GM23338 (cell line): ENCODE data around the gene CHCHD3. TPM values are rescaled to one million over a fixed set of nuclear protein-coding genes. Genes with fewer than 3 reads are reported as not detected.

Experiments used
- ATAC-seq: fragments of 200-7000 bp; cut with Tn5 transposase; 3 replicates; pipeline ENCODE4 v1.9.1; 2020
- DNase-seq: peaks from one replicate; pipeline ENCODE4 v3.0.0-alpha.2; 2015; ENCODE audit warnings: low spot score
- H2AFZ ChIP-seq: fragments of 200-600 bp; sonication (generic); 2 replicates; pipeline ENCODE4 v1.8.0; 2016; ENCODE audit warnings: antibody characterized with exemption, mild to moderate bottlenecking, moderate library complexity
- H3F3A ChIP-seq: fragments of 200-600 bp; sonication (generic); replicated peaks from 2 replicates; pipeline ENCODE4 v1.8.0; 2017; ENCODE audit warnings: antibody characterized with exemption, mixed run types, low read depth
- H3K27ac ChIP-seq: fragments of 200-600 bp; sonication (generic); 2 replicates; pipeline ENCODE4 v1.6.1; 2016; ENCODE audit warnings: low read depth
- H3K27me3 ChIP-seq: fragments of 200-600 bp; sonication (generic); 2 replicates; pipeline ENCODE4 v1.8.0; 2016; ENCODE audit warnings: mild to moderate bottlenecking, mixed run types, moderate library complexity; ENCODE audit not compliant: insufficient read depth
- H3K36me3 ChIP-seq: fragments of 200-600 bp; sonication (generic); 2 replicates; pipeline ENCODE4 v1.8.0; 2016; ENCODE audit warnings: mild to moderate bottlenecking; ENCODE audit not compliant: insufficient read depth
- H3K4me1 ChIP-seq: fragments of 200-600 bp; sonication (generic); 2 replicates; pipeline ENCODE4 v1.8.0; 2016; ENCODE audit warnings: mild to moderate bottlenecking, moderate library complexity; ENCODE audit not compliant: insufficient read depth
- H3K4me2 ChIP-seq: fragments of 200-600 bp; sonication (generic); 2 replicates; pipeline ENCODE4 v1.7.1; 2017; ENCODE audit warnings: mixed run types
- H3K4me3 ChIP-seq: fragments of 200-600 bp; sonication (generic); 2 replicates; pipeline ENCODE4 v1.6.1; 2016; ENCODE audit warnings: mixed run types
- H3K79me2 ChIP-seq: fragments of 200-600 bp; sonication (generic); replicated peaks from 2 replicates; pipeline ENCODE4 v1.8.0; 2017; ENCODE audit warnings: mild to moderate bottlenecking; ENCODE audit not compliant: insufficient read depth
- H3K9me2 ChIP-seq: fragments of 200-600 bp; sonication (generic); 2 replicates; pipeline ENCODE4 v1.8.0; 2017; ENCODE audit not compliant: insufficient read depth
- H4K20me1 ChIP-seq: fragments of 200-600 bp; sonication (generic); replicated peaks from 2 replicates; pipeline ENCODE4 v1.8.0; 2017; ENCODE audit warnings: mild to moderate bottlenecking; ENCODE audit not compliant: insufficient read depth
- H3K27ac Mint-ChIP-seq: 2 replicates; pipeline ENCODE4 v1.8.0; 2020; ENCODE audit warnings: inconsistent platforms, mild to moderate bottlenecking, moderate library complexity, mixed read lengths
- H3K27me3 Mint-ChIP-seq: 3 replicates; pipeline ENCODE4 v1.8.0; 2022; ENCODE audit warnings: low read depth, mild to moderate bottlenecking, moderate library complexity, mixed read lengths, inconsistent platforms; ENCODE audit not compliant: insufficient read depth, poor library complexity
- H3K36me3 Mint-ChIP-seq: 3 replicates; pipeline ENCODE4 v1.8.0; 2021; ENCODE audit warnings: low read depth, mild to moderate bottlenecking, inconsistent platforms, moderate library complexity, mixed read lengths
- H3K4me1 Mint-ChIP-seq: 3 replicates; pipeline ENCODE4 v1.8.0; 2020; ENCODE audit warnings: mild to moderate bottlenecking, inconsistent platforms, mixed read lengths
- H3K4me3 Mint-ChIP-seq: 3 replicates; pipeline ENCODE4 v1.8.0; 2021; ENCODE audit warnings: moderate library complexity, mild to moderate bottlenecking, inconsistent platforms, mixed read lengths
- H3K9me3 Mint-ChIP-seq: 3 replicates; pipeline ENCODE4 v1.8.0; 2020; ENCODE audit warnings: moderate library complexity, mild to moderate bottlenecking, inconsistent platforms, mixed read lengths
- CREB1 ChIP-seq: fragments of 250-450 bp; sonication (Bioruptor Pico); IDR thresholded peaks from 2 replicates; pipeline ENCODE4 v1.5.0; 2020; ENCODE audit warnings: low read depth, mild to moderate bottlenecking, moderate library complexity
- JUNB ChIP-seq: IDR thresholded peaks from one replicate; pipeline ENCODE4 v1.6.1; 2016; ENCODE audit warnings: antibody characterized with exemption; ENCODE audit not compliant: unreplicated experiment
- NANOG ChIP-seq: IDR thresholded peaks from 2 replicates; pipeline ENCODE4 v1.6.1; 2016; ENCODE audit warnings: antibody characterized with exemption, borderline replicate concordance
- POLR2AphosphoS5 ChIP-seq: IDR thresholded peaks from 2 replicates; pipeline ENCODE4 v1.6.1; 2016; ENCODE audit warnings: antibody characterized with exemption, low read depth
- STAT1 ChIP-seq: IDR thresholded peaks from one replicate; pipeline ENCODE4 v1.6.1; 2016; ENCODE audit warnings: antibody characterized with exemption; ENCODE audit not compliant: unreplicated experiment
- ZNF114 ChIP-seq: fragments of 250-450 bp; sonication (Bioruptor Pico); IDR thresholded peaks from 2 replicates; pipeline ENCODE4 v1.5.0; 2020; ENCODE audit warnings: mild to moderate bottlenecking, moderate library complexity
- ZNF331 ChIP-seq: fragments of 250-450 bp; sonication (Bioruptor Pico); IDR thresholded peaks from 2 replicates; pipeline ENCODE4 v1.5.0; 2020; ENCODE audit warnings: low read depth, mild to moderate bottlenecking, moderate library complexity
- polyA plus RNA-seq: library from polyadenylated mRNA; unstranded; fragments of >200 nt; fragmentation: Nextera tagmentation; extraction: Ambion mirVana; gene quantifications from 2 replicates; pipeline ENCODE4 v1.2.1, GENCODE V29; 2016
- total RNA-seq: library from RNA; depleted of rRNA; stranded (reverse); fragments of >200 nt; shearing (Covaris generic); gene quantifications from 2 replicates; pipeline ENCODE4 v1.2.3, GENCODE V29; 2014
- TF ChIP-seq, protein P1 (sequence below), 2 experiments: fragments of 200-600 bp in 1 of 2; sonication (generic) in 1 of 2; conservative IDR thresholded peaks; 2 replicates each; pipeline versions ENCODE4 v1.5.1 to v1.6.1; 2016 to 2017; ENCODE audit warnings: antibody characterized with exemption in 2 of 2, low read depth in 2 of 2, mild to moderate bottlenecking in 2 of 2, moderate library complexity in 1 of 2
- TF ChIP-seq, protein P2 (sequence below): IDR thresholded peaks from 2 replicates; pipeline ENCODE4 v1.6.1; 2016; ENCODE audit warnings: antibody characterized with exemption
- TF ChIP-seq, protein P3 (sequence below): IDR thresholded peaks from one replicate; pipeline ENCODE4 v1.6.1; 2018; ENCODE audit warnings: antibody characterized with exemption; ENCODE audit not compliant: unreplicated experiment

CHCHD3 gene
- total and polyA plus RNA-seq, 2 experiments from 2014 or later: 107 to 131 TPM

DNA sequence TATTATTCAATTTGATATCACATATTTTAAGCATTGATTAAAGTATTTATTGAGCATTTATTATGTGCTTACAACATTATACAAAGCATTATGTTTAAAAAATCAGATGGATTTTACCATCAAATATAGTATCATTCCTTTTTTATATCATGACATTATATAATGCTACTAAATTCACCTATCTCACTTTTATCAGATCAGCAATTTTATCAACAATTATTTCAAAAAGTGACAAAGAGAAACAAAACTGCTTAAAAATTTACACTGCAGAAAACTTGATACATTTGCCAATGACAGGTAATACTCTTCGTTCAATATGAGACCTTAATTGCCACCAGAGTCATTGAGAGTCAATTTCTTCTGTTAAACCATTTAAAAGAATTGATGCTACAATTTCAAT, 82.0 kb downstream of the CHCHD3 start:
- peaks cover 62% of the 10 kb centered on the region for H3K4me1 ChIP-seq
- Mint-ChIP-seq H3K36me3 (no peaks in the 10 kb centered on the region), H3K4me3 (no peak overlapping the region), H3K4me1 (peaks cover 58% of the 10 kb centered on the region), H3K9me3 (no peaks in the 10 kb centered on the region), H3K27me3 (peaks cover 2% of the 10 kb centered on the region), H3K27ac (no peak overlapping the region)
- no peak overlapping the region for H3K4me3 ChIP-seq
- H3K27ac ChIP-seq: no peak overlapping the region
- ATAC-seq (no peak), DNase-seq (no peak)
- H3K27me3 ChIP-seq: no peaks in the 10 kb centered on the region
- no peak overlapping the region for H2AFZ ChIP-seq
- H4K20me1 ChIP-seq: peaks cover 4% of the 10 kb centered on the region; the same call in 1 of the 2 replicates
- no peaks in the 10 kb centered on the region for H3K36me3 ChIP-seq
- no peaks in the 10 kb centered on the region for H3F3A ChIP-seq
- H3K79me2 ChIP-seq: peaks cover 91% of the 10 kb centered on the region
- TF ChIP-seq, protein P1, sequence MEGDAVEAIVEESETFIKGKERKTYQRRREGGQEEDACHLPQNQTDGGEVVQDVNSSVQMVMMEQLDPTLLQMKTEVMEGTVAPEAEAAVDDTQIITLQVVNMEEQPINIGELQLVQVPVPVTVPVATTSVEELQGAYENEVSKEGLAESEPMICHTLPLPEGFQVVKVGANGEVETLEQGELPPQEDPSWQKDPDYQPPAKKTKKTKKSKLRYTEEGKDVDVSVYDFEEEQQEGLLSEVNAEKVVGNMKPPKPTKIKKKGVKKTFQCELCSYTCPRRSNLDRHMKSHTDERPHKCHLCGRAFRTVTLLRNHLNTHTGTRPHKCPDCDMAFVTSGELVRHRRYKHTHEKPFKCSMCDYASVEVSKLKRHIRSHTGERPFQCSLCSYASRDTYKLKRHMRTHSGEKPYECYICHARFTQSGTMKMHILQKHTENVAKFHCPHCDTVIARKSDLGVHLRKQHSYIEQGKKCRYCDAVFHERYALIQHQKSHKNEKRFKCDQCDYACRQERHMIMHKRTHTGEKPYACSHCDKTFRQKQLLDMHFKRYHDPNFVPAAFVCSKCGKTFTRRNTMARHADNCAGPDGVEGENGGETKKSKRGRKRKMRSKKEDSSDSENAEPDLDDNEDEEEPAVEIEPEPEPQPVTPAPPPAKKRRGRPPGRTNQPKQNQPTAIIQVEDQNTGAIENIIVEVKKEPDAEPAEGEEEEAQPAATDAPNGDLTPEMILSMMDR (conservative IDR thresholded peaks at IDR 0.05; ENCODE audit: low read depth in 2 of 2): no peak
- no peak for TF ChIP-seq POLR2AphosphoS5
- TF ChIP-seq STAT1: no peak
- TF ChIP-seq NANOG: no peak
- no peak for TF ChIP-seq JUNB
- no peaks in the 10 kb centered on the region for H3K9me2 ChIP-seq
- no peak overlapping the region for H3K4me2 ChIP-seq

DNA sequence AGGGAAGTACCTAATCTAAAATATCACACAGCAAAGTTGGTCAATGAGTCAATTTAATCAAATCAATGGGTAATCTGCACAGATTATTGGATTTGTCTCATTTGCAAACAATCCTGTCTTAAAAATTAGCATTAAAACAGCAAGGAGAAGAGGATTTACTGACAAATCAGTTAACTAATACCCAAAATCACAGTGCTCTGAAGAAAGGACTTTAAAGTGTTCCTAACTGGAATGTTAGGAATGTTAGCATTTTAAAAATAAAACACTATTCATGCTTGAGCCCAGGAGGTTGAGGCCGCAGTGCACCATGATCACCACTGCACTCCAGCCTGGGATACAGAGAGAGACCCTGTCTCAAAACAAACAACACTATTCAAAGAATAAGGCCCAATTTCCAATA, 83.1 kb downstream of the CHCHD3 start:
- H3K9me2 ChIP-seq: no peaks in the 10 kb centered on the region
- H3K4me1 Mint-ChIP-seq: peaks cover 65% of the 10 kb centered on the region
- H4K20me1 ChIP-seq: peaks cover 12% of the 10 kb centered on the region
- H3K36me3 ChIP-seq: no peaks in the 10 kb centered on the region
- H3K27ac Mint-ChIP-seq: peak overlapping the region; percentile 74
- peak overlapping the region; percentile 52 for H3K4me2 ChIP-seq
- H2AFZ ChIP-seq: no peak overlapping the region
- ATAC-seq (peak; percentile 85), DNase-seq (peak; percentile 78)
- H3K79me2 ChIP-seq: peaks cover 91% of the 10 kb centered on the region
- H3K27ac ChIP-seq: peak overlapping the region; percentile 26; the same call in 1 of the 2 replicates
- H3K4me3 Mint-ChIP-seq: peak overlapping the region; percentile 36; the same call in 2 of the 3 replicates
- TF ChIP-seq ZNF331: no peak
- TF ChIP-seq, protein P2, sequence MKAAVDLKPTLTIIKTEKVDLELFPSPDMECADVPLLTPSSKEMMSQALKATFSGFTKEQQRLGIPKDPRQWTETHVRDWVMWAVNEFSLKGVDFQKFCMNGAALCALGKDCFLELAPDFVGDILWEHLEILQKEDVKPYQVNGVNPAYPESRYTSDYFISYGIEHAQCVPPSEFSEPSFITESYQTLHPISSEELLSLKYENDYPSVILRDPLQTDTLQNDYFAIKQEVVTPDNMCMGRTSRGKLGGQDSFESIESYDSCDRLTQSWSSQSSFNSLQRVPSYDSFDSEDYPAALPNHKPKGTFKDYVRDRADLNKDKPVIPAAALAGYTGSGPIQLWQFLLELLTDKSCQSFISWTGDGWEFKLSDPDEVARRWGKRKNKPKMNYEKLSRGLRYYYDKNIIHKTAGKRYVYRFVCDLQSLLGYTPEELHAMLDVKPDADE: no peak
- no peak for TF ChIP-seq NANOG
- TF ChIP-seq ZNF114 (CRISPR knock-in tag): no peak
- H3K4me3 ChIP-seq: no peak overlapping the region
- H3K4me1 ChIP-seq: peaks cover 66% of the 10 kb centered on the region
- H3F3A ChIP-seq: no peaks in the 10 kb centered on the region
- no peaks in the 10 kb centered on the region for H3K9me3 Mint-ChIP-seq
- peaks cover 2% of the 10 kb centered on the region for H3K27me3 Mint-ChIP-seq
- H3K27me3 ChIP-seq: no peaks in the 10 kb centered on the region
- H3K36me3 Mint-ChIP-seq: no peaks in the 10 kb centered on the region

DNA sequence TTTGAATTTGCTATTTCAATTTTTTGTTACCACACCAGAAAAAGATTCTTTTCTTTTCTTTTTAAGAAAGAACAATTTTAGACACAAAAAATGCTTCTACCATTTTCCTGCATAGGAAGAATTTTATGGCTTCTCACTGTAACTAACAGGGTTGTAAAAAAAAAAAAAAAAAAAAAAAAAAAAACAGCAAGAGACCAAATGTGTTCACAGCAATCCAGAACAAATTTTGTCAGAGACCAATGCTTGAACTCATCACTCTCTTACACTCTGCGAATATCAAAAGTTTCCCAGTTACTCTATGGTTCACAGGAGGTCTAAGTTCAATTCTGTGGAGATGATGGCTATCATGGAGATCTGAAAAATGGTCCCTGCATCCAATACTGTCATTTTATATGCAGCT, 84.4 kb downstream of the CHCHD3 start:
- no peaks in the 10 kb centered on the region for H3K36me3 Mint-ChIP-seq

More for the DNA sequence above, 84.4 kb downstream of the CHCHD3 start:
- 0 out of 2 replicates have a peak overlapping the region, but pooled peaks have one; percentile 28 for H3K4me2 ChIP-seq
- Mint-ChIP-seq H3K4me1 (peaks cover 70% of the 10 kb centered on the region), H3K27me3 (peaks cover 2% of the 10 kb centered on the region), H3K27ac (no peak overlapping the region), H3K9me3 (no peaks in the 10 kb centered on the region), H3K4me3 (no peak overlapping the region)
- no peak for DNase-seq
- H3K27me3 ChIP-seq: no peaks in the 10 kb centered on the region
- H3K36me3 ChIP-seq: no peaks in the 10 kb centered on the region
- H3F3A ChIP-seq: no peaks in the 10 kb centered on the region
- peaks cover 91% of the 10 kb centered on the region for H3K79me2 ChIP-seq
- H3K4me1 ChIP-seq: peaks cover 74% of the 10 kb centered on the region
- no peak for ATAC-seq
- no peak overlapping the region for H3K4me3 ChIP-seq
- TF ChIP-seq CREB1 (CRISPR knock-in tag): no peak
- TF ChIP-seq, protein P3, sequence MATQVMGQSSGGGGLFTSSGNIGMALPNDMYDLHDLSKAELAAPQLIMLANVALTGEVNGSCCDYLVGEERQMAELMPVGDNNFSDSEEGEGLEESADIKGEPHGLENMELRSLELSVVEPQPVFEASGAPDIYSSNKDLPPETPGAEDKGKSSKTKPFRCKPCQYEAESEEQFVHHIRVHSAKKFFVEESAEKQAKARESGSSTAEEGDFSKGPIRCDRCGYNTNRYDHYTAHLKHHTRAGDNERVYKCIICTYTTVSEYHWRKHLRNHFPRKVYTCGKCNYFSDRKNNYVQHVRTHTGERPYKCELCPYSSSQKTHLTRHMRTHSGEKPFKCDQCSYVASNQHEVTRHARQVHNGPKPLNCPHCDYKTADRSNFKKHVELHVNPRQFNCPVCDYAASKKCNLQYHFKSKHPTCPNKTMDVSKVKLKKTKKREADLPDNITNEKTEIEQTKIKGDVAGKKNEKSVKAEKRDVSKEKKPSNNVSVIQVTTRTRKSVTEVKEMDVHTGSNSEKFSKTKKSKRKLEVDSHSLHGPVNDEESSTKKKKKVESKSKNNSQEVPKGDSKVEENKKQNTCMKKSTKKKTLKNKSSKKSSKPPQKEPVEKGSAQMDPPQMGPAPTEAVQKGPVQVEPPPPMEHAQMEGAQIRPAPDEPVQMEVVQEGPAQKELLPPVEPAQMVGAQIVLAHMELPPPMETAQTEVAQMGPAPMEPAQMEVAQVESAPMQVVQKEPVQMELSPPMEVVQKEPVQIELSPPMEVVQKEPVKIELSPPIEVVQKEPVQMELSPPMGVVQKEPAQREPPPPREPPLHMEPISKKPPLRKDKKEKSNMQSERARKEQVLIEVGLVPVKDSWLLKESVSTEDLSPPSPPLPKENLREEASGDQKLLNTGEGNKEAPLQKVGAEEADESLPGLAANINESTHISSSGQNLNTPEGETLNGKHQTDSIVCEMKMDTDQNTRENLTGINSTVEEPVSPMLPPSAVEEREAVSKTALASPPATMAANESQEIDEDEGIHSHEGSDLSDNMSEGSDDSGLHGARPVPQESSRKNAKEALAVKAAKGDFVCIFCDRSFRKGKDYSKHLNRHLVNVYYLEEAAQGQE: no peak
- no peak overlapping the region for H2AFZ ChIP-seq
- peaks cover 24% of the 10 kb centered on the region for H4K20me1 ChIP-seq
- no peaks in the 10 kb centered on the region for H3K9me2 ChIP-seq
- H3K27ac ChIP-seq: no peak overlapping the region
